Left hindlimb (tissue), 1 donor: ENCODE measurements around the gene L3MBTL4.

ENCODE experiments used
- DNase-seq: peaks from one replicate; pipeline ENCODE4 v3.0.0-alpha.2; 2018

The L3MBTL4 gene

DNA sequence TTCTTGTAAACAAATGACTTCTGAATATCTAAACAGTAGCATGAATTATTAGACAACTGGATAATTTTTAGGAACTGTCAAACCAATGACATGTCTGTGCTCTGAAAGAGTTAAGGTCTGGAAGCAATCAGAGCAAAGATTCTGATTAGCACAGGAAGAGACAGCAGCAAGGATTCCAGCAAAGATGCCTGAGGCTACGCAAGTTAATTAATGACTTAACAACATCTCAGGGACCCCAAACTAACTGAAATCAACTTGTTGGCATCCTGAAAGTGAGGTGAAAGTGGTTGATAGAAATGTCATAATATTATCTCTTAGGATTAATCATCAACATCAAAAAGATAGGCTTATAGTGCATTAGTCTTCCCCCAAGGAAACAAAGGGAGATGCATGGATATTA, 396.0 kb downstream of the L3MBTL4 start:
- DNase-seq: no peak

- DNase-seq: no peak
These were observed 397.5 kb downstream of the L3MBTL4 start for GRCh38 chr18:6017171-6017570.

DNA sequence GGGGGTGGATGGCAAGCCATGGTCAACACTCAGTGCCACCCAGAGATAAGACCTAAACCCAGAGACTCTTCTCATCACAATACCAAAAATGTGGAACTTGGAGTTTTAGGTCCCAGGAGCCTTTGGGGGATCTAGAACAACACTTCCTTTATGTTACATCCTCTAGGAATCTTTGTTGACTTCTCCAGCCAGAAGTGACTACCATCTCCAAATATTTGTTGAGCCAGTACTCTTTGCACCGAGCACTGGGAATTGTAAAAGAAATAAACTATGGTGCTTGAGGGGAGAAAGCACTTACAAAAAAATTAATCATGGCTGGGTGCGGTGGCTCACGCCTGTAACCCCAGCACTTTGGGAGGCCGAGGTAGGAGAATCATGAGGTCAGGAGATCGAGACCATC, 399.3 kb downstream of the L3MBTL4 start:
- no peak for DNase-seq

- no peak for DNase-seq
These were observed 401.4 kb downstream of the L3MBTL4 start for GRCh38 chr18:6013171-6013810.

DNA sequence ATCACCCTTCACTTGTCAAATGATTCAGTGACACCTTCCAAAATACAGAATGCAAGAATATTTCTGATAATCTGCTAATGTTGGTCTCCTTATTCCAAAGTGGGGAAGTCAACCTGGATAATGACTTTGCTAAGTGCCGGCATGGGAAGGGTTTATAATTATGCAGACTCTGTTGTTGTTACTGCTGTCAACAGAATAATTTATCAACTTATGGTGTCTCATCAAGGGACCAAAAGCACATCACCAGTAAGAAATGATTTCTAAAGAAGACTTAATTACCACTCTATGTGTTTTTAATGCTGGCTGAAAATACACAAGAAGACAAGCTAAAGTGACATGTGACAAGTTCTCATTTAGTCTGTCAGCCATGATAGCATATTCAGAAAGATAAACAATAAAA, 403.8 kb downstream of the L3MBTL4 start:
- no peak for DNase-seq

DNA sequence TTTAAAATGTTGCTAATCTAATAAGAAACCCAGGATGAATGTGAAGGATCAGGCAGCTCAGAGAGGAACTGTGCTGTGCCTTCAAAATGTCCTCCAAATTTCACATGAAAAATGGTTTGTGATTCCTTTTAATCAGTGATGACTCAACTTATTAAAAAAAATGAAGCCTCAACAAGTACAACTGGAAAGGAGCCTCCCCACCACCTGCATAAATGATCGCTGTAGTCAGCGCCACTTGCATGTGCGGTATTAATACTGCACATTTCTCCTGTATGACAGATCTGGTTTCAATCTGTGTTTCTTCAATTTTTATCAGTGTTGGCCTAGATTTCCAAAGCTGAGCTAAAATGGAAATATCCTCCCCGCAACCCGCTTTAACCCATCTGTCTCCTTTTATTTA, 404.4 kb downstream of the L3MBTL4 start:
- no peak for DNase-seq

GRCh38 chr18:6009756-6010155, 405.0 kb downstream of the L3MBTL4 start:
- no peak for DNase-seq

GRCh38 chr18:6004683-6005082, 410.0 kb downstream of the L3MBTL4 start:
- DNase-seq: no peak

GRCh38 chr18:6004119-6004518, 410.6 kb downstream of the L3MBTL4 start:
- DNase-seq: no peak

DNA sequence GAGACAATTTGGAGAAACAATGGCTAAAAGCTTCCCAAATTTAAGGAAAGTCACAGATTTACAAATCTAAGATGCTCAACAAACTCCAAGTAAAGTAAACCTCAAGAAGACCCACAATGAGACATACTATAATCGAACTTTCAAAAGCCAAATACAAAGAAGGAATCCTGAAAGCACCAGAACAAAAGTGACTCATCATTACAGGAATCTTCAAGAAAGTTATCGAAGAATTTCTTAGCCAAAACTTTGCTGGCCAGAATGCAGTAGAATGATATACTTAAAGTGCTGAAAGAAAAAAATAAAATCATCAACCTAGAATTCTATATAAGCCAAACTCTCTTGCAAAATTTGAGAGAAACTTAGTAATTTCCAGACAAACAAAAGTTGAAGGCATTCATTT, 412.8 kb downstream of the L3MBTL4 start:
- no peak for DNase-seq

DNA sequence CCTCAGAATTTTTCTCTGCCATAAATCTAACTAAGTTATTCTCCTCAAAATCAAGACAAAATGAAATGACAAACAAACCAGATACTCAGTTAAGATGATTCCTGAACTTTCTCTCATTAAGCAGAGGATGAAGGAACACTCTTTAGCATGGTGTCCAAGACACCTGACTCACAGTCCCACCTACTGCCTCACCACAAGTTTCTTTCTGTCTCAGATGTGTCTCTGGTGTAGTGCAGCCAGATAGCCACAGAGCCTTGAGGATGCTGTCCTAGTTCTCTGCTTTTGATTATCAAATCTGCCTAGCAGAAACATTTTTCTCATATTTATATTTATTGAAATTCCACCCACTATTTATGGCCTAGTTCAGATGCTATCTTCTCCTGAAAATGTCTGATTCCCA, 415.8 kb downstream of the L3MBTL4 start:
- no peak for DNase-seq

DNA sequence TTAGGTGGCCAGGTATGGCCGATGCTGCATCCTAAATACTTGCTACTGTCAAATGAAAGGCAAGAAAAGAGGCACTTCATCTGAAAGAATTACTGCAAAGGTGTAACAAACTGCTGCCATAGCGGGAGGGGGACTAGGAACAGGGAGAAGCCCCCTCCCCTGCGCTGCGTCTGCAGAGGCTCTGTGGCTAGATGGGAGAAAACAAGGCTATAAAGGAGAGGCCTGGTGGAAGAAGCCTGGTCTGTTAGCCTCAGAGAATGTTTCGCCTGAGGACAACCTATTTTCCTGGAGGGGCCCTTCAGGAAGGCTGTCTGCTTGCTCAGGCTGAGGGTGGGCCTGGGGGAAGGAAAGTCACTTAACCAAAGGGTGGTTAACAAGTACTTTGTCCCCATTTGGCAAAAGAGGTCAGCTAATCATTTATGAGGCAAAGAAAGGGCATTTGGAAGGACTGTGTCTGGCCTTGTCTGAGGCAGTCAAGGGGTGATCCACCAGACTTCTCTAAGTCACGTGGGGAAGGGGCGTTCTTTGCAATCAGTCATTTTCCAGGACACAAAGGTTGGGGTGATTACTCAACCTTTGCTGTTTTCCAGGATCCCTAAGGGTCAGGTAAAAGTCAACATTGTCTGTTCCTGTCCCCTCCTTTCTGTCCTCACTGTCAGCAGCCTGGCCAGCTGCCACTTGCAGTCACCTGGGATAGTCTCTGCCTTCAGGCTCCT, 416.4 kb downstream of the L3MBTL4 start:
- no peak for DNase-seq

DNA sequence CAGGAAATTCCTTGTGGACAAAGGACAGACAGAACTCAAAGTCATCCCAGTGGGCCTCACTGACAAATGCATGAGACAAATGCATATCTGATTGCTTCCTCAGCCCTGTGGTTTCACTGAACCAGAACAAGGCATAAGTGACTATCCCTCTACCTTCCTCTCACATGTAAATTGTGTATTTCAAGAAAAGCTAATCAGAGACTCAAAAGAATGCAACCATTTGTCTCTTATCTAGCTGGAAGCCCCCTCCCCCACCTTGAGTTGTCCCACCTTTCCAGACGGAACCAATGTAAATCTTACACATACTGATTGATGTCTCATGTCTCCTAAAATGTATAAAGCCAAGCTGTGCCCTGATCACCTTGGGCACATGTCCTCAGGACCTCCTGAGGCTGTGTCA, 417.4 kb downstream of the L3MBTL4 start:
- no peak for DNase-seq

- no peak for DNase-seq
These were observed 419.1 kb downstream of the L3MBTL4 start for GRCh38 chr18:5995626-5996025.

GRCh38 chr18:5993938-5994337, 420.8 kb downstream of the L3MBTL4 start:
- no peak for DNase-seq

- DNase-seq: no peak
These were observed 422.3 kb downstream of the L3MBTL4 start for GRCh38 chr18:5992381-5992780.

GRCh38 chr18:5987249-5987648, 427.5 kb downstream of the L3MBTL4 start:
- DNase-seq: no peak

DNA sequence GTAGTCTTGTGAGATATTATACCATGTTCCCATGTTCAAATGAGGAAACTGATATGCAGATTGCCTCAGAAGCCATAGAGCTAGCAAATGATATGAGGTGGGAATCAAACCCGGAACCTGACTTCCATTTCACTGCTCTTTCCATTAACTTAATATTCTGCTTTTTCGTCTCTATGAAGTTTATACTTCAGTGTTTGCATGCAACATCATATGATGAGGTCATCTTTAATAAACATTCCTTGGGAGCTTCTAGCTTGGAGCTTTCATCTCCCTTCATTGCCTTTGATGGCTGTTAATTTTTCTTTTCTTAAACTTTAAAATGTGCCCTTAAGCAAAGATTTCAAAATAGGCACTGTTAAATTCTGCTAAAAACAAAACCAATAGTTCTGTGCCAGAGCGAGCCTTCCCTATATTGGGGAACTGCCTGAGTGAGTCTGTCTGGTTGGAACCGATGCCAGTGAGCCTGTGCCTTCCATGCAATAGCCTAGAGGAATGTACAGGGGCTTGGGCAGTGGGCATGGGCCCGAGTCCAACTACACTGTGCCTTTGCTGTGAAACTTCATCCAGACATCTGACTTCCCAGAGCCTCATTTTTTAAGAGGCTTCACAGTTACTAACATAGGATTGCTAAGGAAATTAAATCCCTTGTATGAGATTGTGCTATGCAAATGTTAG, 428.3 kb downstream of the L3MBTL4 start:
- DNase-seq: no peak

GRCh38 chr18:5984245-5984644, 430.5 kb downstream of the L3MBTL4 start:
- DNase-seq: no peak

- DNase-seq: no peak
These were observed 431.2 kb downstream of the L3MBTL4 start for GRCh38 chr18:5983488-5983887.

GRCh38 chr18:5982332-5982731, 432.4 kb downstream of the L3MBTL4 start:
- DNase-seq: no peak

DNA sequence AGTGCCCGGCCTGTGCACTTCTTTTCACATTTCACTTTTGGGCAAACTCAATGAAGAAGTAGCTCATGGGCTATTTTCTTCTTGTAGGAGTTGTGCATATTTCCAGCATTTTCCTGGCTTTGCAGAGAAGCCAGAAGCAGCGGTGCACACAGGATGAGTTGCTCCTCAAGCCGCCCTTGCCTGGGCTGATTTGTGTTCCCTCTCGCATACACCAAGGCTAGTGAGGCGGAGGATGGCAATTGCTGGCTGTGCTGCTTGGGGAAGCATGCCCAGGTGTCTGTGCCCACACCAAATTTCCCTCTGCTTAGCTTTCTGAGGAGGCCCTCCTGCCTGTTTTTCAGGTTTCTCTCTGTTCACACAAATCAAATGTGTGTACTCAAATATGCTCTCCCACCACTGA, 434.0 kb downstream of the L3MBTL4 start:
- DNase-seq: no peak

GRCh38 chr18:5979971-5980457, 434.7 kb downstream of the L3MBTL4 start:
- DNase-seq: no peak
